Measurements from ENCODE around the gene ANO2.
A peak's percentile ranks its signal among the peaks of the same experiment; 100 is the strongest.

The ANO2 gene

GRCh38 chr12:5636907-5637306, 308.2 kb downstream of the ANO2 start:
- Histone ChIP-seq H2AFZ (ENCODE audit: low read length) (no peak overlapping the region), H4K8ac (ENCODE audit: low read depth, low read length) (no peak overlapping the region), H4K91ac (ENCODE audit: low read depth, low read length, poor library complexity) (no peak overlapping the region), H3K4me1 (ENCODE audit: control insufficient read depth in 2 of 2, insufficient read depth in 1 of 2, low read depth in 1 of 2, low read length in 2 of 2) (peaks cover 3 to 7% of the 10 kb centered on the region in 2 donors), H3K4me3 (ENCODE audit: low read length in 2 of 2) (no peak overlapping the region), H3K9ac (ENCODE audit: low read depth, low read length, poor library complexity) (no peak overlapping the region), H3K18ac (ENCODE audit: low read length) (peak overlapping the region; percentile 17), H2AK5ac (ENCODE audit: low read depth, low read length) (no peak overlapping the region), H3K23ac (ENCODE audit: low read depth, low read length, poor library complexity) (no peak overlapping the region), H3K4ac (ENCODE audit: low read length) (no peak overlapping the region), H3K27ac (replicated peaks; ENCODE audit: low read length) (no peak overlapping the region), H3K9me3 (replicated peaks in 1 of 2; ENCODE audit: control insufficient read depth in 2 of 2, insufficient read depth in 1 of 2, low read depth in 1 of 2, low read length in 2 of 2) (peaks cover 0 to 2% of the 10 kb centered on the region in 2 donors), H3K14ac (ENCODE audit: low read length) (no peak overlapping the region), H3K27me3 (ENCODE audit: control insufficient read depth in 3 of 3, insufficient read depth in 3 of 3, low read depth in 1 of 3, low read length in 3 of 3) (peaks cover 0 to 2% (median 0%) of the 10 kb centered on the region in 3 experiments), H2BK5ac (ENCODE audit: low read length) (no peak overlapping the region), H2BK120ac (ENCODE audit: low read depth, low read length) (no peak overlapping the region), H2BK15ac (ENCODE audit: low read length) (no peak overlapping the region), H3K79me1 (ENCODE audit: low read depth, low read length) (no peaks in the 10 kb centered on the region), H3K4me2 (ENCODE audit: insufficient read depth, low read length, poor library complexity, severe bottlenecking) (no peak overlapping the region), H3K36me3 (replicated peaks in 1 of 2; ENCODE audit: control insufficient read depth in 2 of 2, insufficient read depth in 2 of 2, low read length in 2 of 2) (no peaks in the 10 kb centered on the region), H2BK12ac (ENCODE audit: low read length) (no peak overlapping the region)
- WGBS, 2 donors (ENCODE audit: extremely low coverage in 2 of 2, insufficient read length in 2 of 2, insufficient replicate concordance in 1 of 2): no CpG with 5 or more reads among the region's 4 CpGs
- no peak for DNase-seq (ENCODE audit: low spot score)

GRCh38 chr12:5633106-5633505, 312.0 kb downstream of the ANO2 start:
- H2AK5ac ChIP-seq (ENCODE audit: low read depth, low read length): no peak overlapping the region
- H3K4ac ChIP-seq (ENCODE audit: low read length): no peak overlapping the region
- H2BK15ac ChIP-seq (ENCODE audit: low read length): no peak overlapping the region
- H2BK5ac ChIP-seq (ENCODE audit: low read length): no peak overlapping the region
- no peak overlapping the region for H3K23ac ChIP-seq (ENCODE audit: low read depth, low read length, poor library complexity)
- no peak overlapping the region for H2AFZ ChIP-seq (ENCODE audit: low read length)
- H3K4me2 ChIP-seq (ENCODE audit: insufficient read depth, low read length, poor library complexity, severe bottlenecking): no peak overlapping the region
- no peak overlapping the region for H3K14ac ChIP-seq (ENCODE audit: low read length)
- no peaks in the 10 kb centered on the region for H3K9me3 ChIP-seq (replicated peaks in 1 of 2; ENCODE audit: control insufficient read depth in 2 of 2, insufficient read depth in 1 of 2, low read depth in 1 of 2, low read length in 2 of 2)
- H2BK12ac ChIP-seq (ENCODE audit: low read length): no peak overlapping the region
- H3K4me1 ChIP-seq (ENCODE audit: control insufficient read depth in 2 of 2, insufficient read depth in 1 of 2, low read depth in 1 of 2, low read length in 2 of 2): peaks cover 3 to 9% of the 10 kb centered on the region in 2 donors
- no peaks in the 10 kb centered on the region for H3K36me3 ChIP-seq (replicated peaks in 1 of 2; ENCODE audit: control insufficient read depth in 2 of 2, insufficient read depth in 2 of 2, low read length in 2 of 2)
- H3K27me3 ChIP-seq (ENCODE audit: control insufficient read depth in 3 of 3, insufficient read depth in 3 of 3, low read depth in 1 of 3, low read length in 3 of 3): peaks cover 0 to 2% (median 0%) of the 10 kb centered on the region in 3 experiments
- WGBS, 2 donors (ENCODE audit: extremely low coverage in 2 of 2, insufficient read length in 2 of 2, insufficient replicate concordance in 1 of 2): no CpG with 5 or more reads among the region's 3 CpGs
- H3K27ac ChIP-seq (replicated peaks; ENCODE audit: low read length): no peak overlapping the region
- H3K79me1 ChIP-seq (ENCODE audit: low read depth, low read length): no peaks in the 10 kb centered on the region
- no peak overlapping the region for H4K91ac ChIP-seq (ENCODE audit: low read depth, low read length, poor library complexity)
- H3K18ac ChIP-seq (ENCODE audit: low read length): no peak overlapping the region
- H3K9ac ChIP-seq (ENCODE audit: low read depth, low read length, poor library complexity): no peak overlapping the region
- no peak overlapping the region for H3K4me3 ChIP-seq (ENCODE audit: low read length in 2 of 2)
- no peak overlapping the region for H4K8ac ChIP-seq (ENCODE audit: low read depth, low read length)
- no peak for DNase-seq (ENCODE audit: low spot score)
- no peak overlapping the region for H2BK120ac ChIP-seq (ENCODE audit: low read depth, low read length)

- Histone ChIP-seq H3K4me2 (ENCODE audit: insufficient read depth, low read length, poor library complexity, severe bottlenecking) (no peak overlapping the region), H3K9me3 (replicated peaks in 1 of 2; ENCODE audit: control insufficient read depth in 2 of 2, insufficient read depth in 1 of 2, low read depth in 1 of 2, low read length in 2 of 2) (no peaks in the 10 kb centered on the region), H2AK5ac (ENCODE audit: low read depth, low read length) (no peak overlapping the region), H2BK5ac (ENCODE audit: low read length) (no peak overlapping the region), H3K23ac (ENCODE audit: low read depth, low read length, poor library complexity) (no peak overlapping the region), H3K14ac (ENCODE audit: low read length) (no peak overlapping the region), H3K27me3 (ENCODE audit: control insufficient read depth in 3 of 3, insufficient read depth in 3 of 3, low read depth in 1 of 3, low read length in 3 of 3) (peaks cover 0 to 2% (median 0%) of the 10 kb centered on the region in 3 experiments), H3K9ac (ENCODE audit: low read depth, low read length, poor library complexity) (no peak overlapping the region), H4K91ac (ENCODE audit: low read depth, low read length, poor library complexity) (no peak overlapping the region), H4K8ac (ENCODE audit: low read depth, low read length) (no peak overlapping the region), H3K79me1 (ENCODE audit: low read depth, low read length) (no peaks in the 10 kb centered on the region), H2BK120ac (ENCODE audit: low read depth, low read length) (no peak overlapping the region), H2BK15ac (ENCODE audit: low read length) (no peak overlapping the region), H3K4ac (ENCODE audit: low read length) (no peak overlapping the region), H3K4me3 (ENCODE audit: low read length in 2 of 2) (no peak overlapping the region), H2BK12ac (ENCODE audit: low read length) (no peak overlapping the region), H3K36me3 (replicated peaks in 1 of 2; ENCODE audit: control insufficient read depth in 2 of 2, insufficient read depth in 2 of 2, low read length in 2 of 2) (no peaks in the 10 kb centered on the region), H2AFZ (ENCODE audit: low read length) (no peak overlapping the region), H3K4me1 (ENCODE audit: control insufficient read depth in 2 of 2, insufficient read depth in 1 of 2, low read depth in 1 of 2, low read length in 2 of 2) (peaks cover 3 to 9% of the 10 kb centered on the region in 2 donors), H3K27ac (replicated peaks; ENCODE audit: low read length) (no peak overlapping the region), H3K18ac (ENCODE audit: low read length) (no peak overlapping the region)
- DNase-seq (ENCODE audit: low spot score): no peak
- no CpG with 5 or more reads among the region's 2 CpGs for WGBS, 2 donors (ENCODE audit: extremely low coverage in 2 of 2, insufficient read length in 2 of 2, insufficient replicate concordance in 1 of 2)
These were observed 312.6 kb downstream of the ANO2 start for GRCh38 chr12:5632453-5632852.

GRCh38 chr12:5631497-5631896, 313.6 kb downstream of the ANO2 start:
- Histone ChIP-seq H2BK120ac (ENCODE audit: low read depth, low read length) (no peak overlapping the region), H2BK15ac (ENCODE audit: low read length) (no peak overlapping the region), H4K8ac (ENCODE audit: low read depth, low read length) (no peak overlapping the region), H3K79me1 (ENCODE audit: low read depth, low read length) (no peaks in the 10 kb centered on the region), H4K91ac (ENCODE audit: low read depth, low read length, poor library complexity) (no peak overlapping the region), H3K9ac (ENCODE audit: low read depth, low read length, poor library complexity) (no peak overlapping the region), H3K9me3 (replicated peaks in 1 of 2; ENCODE audit: control insufficient read depth in 2 of 2, insufficient read depth in 1 of 2, low read depth in 1 of 2, low read length in 2 of 2) (no peaks in the 10 kb centered on the region), H2BK5ac (ENCODE audit: low read length) (no peak overlapping the region), H3K4me3 (ENCODE audit: low read length in 2 of 2) (no peak overlapping the region), H3K18ac (ENCODE audit: low read length) (no peak overlapping the region), H3K4me2 (ENCODE audit: insufficient read depth, low read length, poor library complexity, severe bottlenecking) (no peak overlapping the region), H3K4ac (ENCODE audit: low read length) (no peak overlapping the region), H2AFZ (ENCODE audit: low read length) (no peak overlapping the region), H3K14ac (ENCODE audit: low read length) (no peak overlapping the region), H3K36me3 (replicated peaks in 1 of 2; ENCODE audit: control insufficient read depth in 2 of 2, insufficient read depth in 2 of 2, low read length in 2 of 2) (no peaks in the 10 kb centered on the region), H3K23ac (ENCODE audit: low read depth, low read length, poor library complexity) (no peak overlapping the region), H2BK12ac (ENCODE audit: low read length) (no peak overlapping the region), H3K27ac (replicated peaks; ENCODE audit: low read length) (no peak overlapping the region), H2AK5ac (ENCODE audit: low read depth, low read length) (no peak overlapping the region), H3K4me1 (ENCODE audit: control insufficient read depth in 2 of 2, insufficient read depth in 1 of 2, low read depth in 1 of 2, low read length in 2 of 2) (peaks cover 0 to 4% of the 10 kb centered on the region in 2 donors), H3K27me3 (ENCODE audit: control insufficient read depth in 3 of 3, insufficient read depth in 3 of 3, low read depth in 1 of 3, low read length in 3 of 3) (peaks cover 0 to 2% (median 0%) of the 10 kb centered on the region in 3 experiments)
- WGBS, 2 donors (ENCODE audit: extremely low coverage in 2 of 2, insufficient read length in 2 of 2, insufficient replicate concordance in 1 of 2): no CpG with 5 or more reads among the region's 5 CpGs
- no peak for DNase-seq (ENCODE audit: low spot score)
